ENCODE data around the gene SLC7A5.
"Not testable (repeated sequence)": the region's sequence is repeated elsewhere in the genome, so short reads cannot be mapped to it uniquely, and the experiment has no call there.

SLC7A5 gene

DNA sequence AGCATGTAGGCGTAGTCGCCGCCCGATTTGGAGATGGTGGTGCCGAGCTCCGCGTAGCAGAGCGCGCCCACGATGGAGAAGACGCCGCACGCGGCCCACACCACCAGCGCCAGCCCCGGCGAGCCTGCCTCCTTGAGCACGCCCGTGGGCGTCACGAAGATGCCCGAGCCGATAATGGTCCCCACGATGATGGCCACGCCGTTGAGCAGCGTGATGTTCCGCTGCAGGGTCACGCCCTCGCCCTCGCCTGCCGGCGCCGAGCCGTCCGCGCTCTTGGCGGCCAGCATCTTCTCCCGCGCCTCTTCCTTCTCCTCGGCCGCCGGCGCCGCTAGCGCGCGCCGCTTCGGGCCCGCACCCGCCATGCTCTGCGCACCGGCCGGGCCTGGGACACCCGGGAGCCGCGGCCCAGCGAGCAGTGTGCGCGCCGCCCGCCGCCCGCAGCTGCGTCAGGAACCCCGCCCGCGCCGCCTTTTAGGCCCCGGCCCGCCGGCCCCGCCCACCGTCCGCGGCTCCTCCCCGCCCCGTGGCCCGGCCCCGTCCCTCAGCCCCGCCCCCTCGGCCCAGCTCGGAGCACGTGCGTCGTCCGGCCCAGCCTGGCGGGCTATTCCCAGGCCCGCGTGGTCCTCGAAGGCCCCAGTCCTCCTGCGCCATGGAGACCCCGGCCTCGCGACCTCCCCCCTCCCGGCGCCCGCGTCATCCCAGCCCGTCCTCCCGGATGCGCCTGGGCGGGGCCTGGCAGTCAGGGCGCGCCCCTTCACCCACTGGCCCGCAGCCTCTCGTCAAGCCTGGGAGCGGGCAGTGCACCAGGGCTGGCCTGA is at the start of gene SLC7A5:
SLC7A5 (minus strand) TSS at position 447 of the 818 bp plus-strand sequence; CDS start at position 362, 85 bp downstream.
- H3K9me3 ChIP-seq (ENCODE audit: control insufficient read depth, insufficient read depth, low read length); H3K9ac ChIP-seq (ENCODE audit: low read depth, low read length); H3K36me3 ChIP-seq (ENCODE audit: control insufficient read depth, insufficient read depth, low read length): not testable (repeated sequence)
- H3K4me1 ChIP-seq (ENCODE audit: control insufficient read depth, insufficient read depth, low read length): peaks cover 11% of the 10 kb centered on the region
- H3K27me3 ChIP-seq (ENCODE audit: control insufficient read depth, insufficient read depth, low read length): peaks cover 29% of the 10 kb centered on the region
- H3K4me3 ChIP-seq (ENCODE audit: low read depth, low read length): peak within 1 kb of the TSS; percentile 62

- Histone ChIP-seq H3K4me3 (ENCODE audit: low read depth, low read length) (no peak overlapping the region), H3K9me3 (ENCODE audit: control insufficient read depth, insufficient read depth, low read length) (no peaks in the 10 kb centered on the region), H3K36me3 (ENCODE audit: control insufficient read depth, insufficient read depth, low read length) (no peaks in the 10 kb centered on the region), H3K9ac (ENCODE audit: low read depth, low read length) (no peak overlapping the region), H3K27me3 (ENCODE audit: control insufficient read depth, insufficient read depth, low read length) (no peaks in the 10 kb centered on the region), H3K4me1 (ENCODE audit: control insufficient read depth, insufficient read depth, low read length) (no peaks in the 10 kb centered on the region)
Measured at GRCh38 chr16:87918338-87918737, 49.0 kb upstream of the SLC7A5 start.

DNA sequence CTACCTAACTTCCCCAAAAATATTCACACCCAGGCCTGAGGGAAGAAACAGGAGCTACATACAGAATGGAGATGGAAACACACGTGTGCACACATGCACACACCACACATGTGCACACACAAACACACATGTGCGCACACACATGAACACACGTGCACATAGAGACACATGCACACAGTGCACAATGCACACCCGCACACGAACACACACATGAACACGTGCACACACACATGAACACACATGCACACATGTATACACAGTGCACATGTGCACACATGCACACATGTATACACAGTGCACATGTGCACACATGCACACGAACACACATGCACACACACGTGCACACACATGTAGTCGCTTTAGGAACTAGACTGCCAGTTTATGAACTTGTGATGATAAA is 48.2 kb upstream of the SLC7A5 start:
- Histone ChIP-seq H3K9ac (ENCODE audit: low read depth, low read length) (no peak overlapping the region), H3K4me3 (ENCODE audit: low read depth, low read length) (no peak overlapping the region), H3K4me1 (ENCODE audit: control insufficient read depth, insufficient read depth, low read length) (no peaks in the 10 kb centered on the region), H3K36me3 (ENCODE audit: control insufficient read depth, insufficient read depth, low read length) (no peaks in the 10 kb centered on the region), H3K27me3 (ENCODE audit: control insufficient read depth, insufficient read depth, low read length) (no peaks in the 10 kb centered on the region), H3K9me3 (ENCODE audit: control insufficient read depth, insufficient read depth, low read length) (no peaks in the 10 kb centered on the region)

GRCh38 chr16:87914812-87915211 is 45.5 kb upstream of the SLC7A5 start:
- H3K27me3 ChIP-seq (ENCODE audit: control insufficient read depth, insufficient read depth, low read length): no peaks in the 10 kb centered on the region
- no peaks in the 10 kb centered on the region for H3K9me3 ChIP-seq (ENCODE audit: control insufficient read depth, insufficient read depth, low read length)
- no peaks in the 10 kb centered on the region for H3K4me1 ChIP-seq (ENCODE audit: control insufficient read depth, insufficient read depth, low read length)
- no peaks in the 10 kb centered on the region for H3K36me3 ChIP-seq (ENCODE audit: control insufficient read depth, insufficient read depth, low read length)
- H3K9ac ChIP-seq (ENCODE audit: low read depth, low read length): no peak overlapping the region
- H3K4me3 ChIP-seq (ENCODE audit: low read depth, low read length): no peak overlapping the region

DNA sequence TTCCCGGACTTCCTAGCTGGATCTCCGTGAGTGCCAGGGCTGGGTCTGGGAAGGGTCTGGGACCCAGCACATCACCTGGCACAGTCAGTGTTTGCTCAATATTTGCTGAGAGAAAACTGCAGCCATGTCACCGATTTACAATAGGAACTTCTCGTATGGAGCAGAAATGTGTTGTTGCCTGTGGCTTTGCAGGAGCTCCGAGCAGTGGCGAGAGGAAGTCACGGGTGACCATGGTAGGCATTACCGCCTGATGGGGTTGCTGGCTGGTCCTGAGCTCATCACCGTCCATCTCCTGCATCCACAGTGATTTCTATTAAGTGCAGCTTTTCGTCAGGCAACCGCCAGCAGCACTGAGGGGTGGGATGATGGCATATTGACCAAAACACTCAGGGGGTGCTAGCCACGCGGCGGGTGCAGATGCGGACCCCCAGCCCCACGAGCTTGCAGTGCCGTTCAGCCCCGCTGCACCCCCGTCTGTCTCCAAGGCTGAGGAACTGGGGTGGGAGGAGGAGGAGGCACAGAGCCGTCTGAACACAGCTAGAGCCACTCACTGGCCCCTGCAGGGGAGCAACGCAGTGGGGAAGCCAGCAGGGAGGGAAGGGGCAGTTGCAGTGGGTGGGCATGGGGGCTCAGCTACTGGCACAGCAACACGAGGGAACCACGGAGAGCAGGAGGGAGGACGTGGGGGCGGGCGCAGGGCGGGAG is 44.9 kb upstream of the SLC7A5 start:
- H3K27me3 ChIP-seq (ENCODE audit: control insufficient read depth, insufficient read depth, low read length); H3K36me3 ChIP-seq (ENCODE audit: control insufficient read depth, insufficient read depth, low read length); H3K4me1 ChIP-seq (ENCODE audit: control insufficient read depth, insufficient read depth, low read length); H3K9me3 ChIP-seq (ENCODE audit: control insufficient read depth, insufficient read depth, low read length); H3K9ac ChIP-seq (ENCODE audit: low read depth, low read length); H3K4me3 ChIP-seq (ENCODE audit: low read depth, low read length): not testable (repeated sequence)

GRCh38 chr16:87912691-87913090 is 43.4 kb upstream of the SLC7A5 start:
- H3K4me1 ChIP-seq (ENCODE audit: control insufficient read depth, insufficient read depth, low read length); H3K27me3 ChIP-seq (ENCODE audit: control insufficient read depth, insufficient read depth, low read length); H3K9me3 ChIP-seq (ENCODE audit: control insufficient read depth, insufficient read depth, low read length); H3K4me3 ChIP-seq (ENCODE audit: low read depth, low read length); H3K9ac ChIP-seq (ENCODE audit: low read depth, low read length); H3K36me3 ChIP-seq (ENCODE audit: control insufficient read depth, insufficient read depth, low read length): not testable (repeated sequence)

DNA sequence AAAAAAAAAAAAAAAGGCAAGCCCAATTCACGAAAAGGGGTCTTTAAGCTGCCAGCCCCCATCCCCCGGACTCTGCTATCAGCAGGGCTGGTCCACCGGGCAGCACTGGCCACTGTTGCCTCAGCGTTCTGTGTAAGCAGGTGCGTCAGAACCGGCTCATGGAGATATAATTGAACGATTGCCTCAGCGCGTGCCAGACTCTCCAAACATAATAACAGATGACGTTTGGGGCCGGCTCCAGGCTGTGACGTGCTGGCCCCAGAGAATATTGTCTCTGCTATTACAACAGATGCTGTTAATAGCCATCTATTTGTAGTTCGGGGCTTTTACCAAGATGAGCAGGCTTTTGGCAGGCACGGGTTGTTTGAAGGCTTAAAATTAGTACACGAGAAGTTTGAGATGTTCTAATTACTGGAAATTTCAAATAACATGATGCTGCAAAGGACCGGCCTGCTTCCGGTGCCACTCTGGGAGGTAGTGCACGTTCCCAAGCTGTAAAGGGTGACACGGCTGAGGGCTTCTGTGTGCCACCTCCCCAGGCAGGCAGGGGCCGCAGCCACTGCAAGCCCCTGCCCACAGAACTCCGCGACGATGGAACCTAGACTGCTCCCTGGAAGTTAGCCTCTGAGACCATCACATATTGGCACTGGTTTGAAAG is 41.9 kb upstream of the SLC7A5 start:
- H3K4me1 ChIP-seq (ENCODE audit: control insufficient read depth, insufficient read depth, low read length); H3K4me3 ChIP-seq (ENCODE audit: low read depth, low read length); H3K9me3 ChIP-seq (ENCODE audit: control insufficient read depth, insufficient read depth, low read length); H3K36me3 ChIP-seq (ENCODE audit: control insufficient read depth, insufficient read depth, low read length); H3K9ac ChIP-seq (ENCODE audit: low read depth, low read length); H3K27me3 ChIP-seq (ENCODE audit: control insufficient read depth, insufficient read depth, low read length): not testable (repeated sequence)

- H3K36me3 ChIP-seq (ENCODE audit: control insufficient read depth, insufficient read depth, low read length); H3K4me3 ChIP-seq (ENCODE audit: low read depth, low read length); H3K9ac ChIP-seq (ENCODE audit: low read depth, low read length); H3K9me3 ChIP-seq (ENCODE audit: control insufficient read depth, insufficient read depth, low read length); H3K4me1 ChIP-seq (ENCODE audit: control insufficient read depth, insufficient read depth, low read length); H3K27me3 ChIP-seq (ENCODE audit: control insufficient read depth, insufficient read depth, low read length): not testable (repeated sequence)
Measured at GRCh38 chr16:87909203-87909935, 40.1 kb upstream of the SLC7A5 start.

DNA sequence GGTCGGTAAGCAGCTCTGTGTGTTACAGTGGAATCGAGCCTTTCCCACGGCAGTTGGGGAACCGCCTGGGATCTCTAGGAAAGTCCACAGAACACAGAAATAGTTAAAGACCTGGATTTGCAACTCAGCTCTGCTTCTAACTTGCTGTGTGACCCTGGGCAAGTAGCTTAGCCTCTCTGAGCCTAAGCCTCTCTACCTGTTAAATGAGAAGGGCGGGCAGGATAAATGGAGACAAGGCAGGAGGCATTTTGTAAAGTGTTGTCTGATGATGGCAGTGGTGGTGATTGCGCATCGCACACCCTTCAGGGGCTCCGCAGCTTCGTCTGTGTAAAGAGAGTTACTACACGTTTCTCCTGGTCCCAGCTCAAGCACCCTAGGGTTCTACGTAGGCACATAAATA is 38.8 kb upstream of the SLC7A5 start:
- not testable (repeated sequence) for H3K27me3 ChIP-seq (ENCODE audit: control insufficient read depth, insufficient read depth, low read length); H3K36me3 ChIP-seq (ENCODE audit: control insufficient read depth, insufficient read depth, low read length); H3K4me1 ChIP-seq (ENCODE audit: control insufficient read depth, insufficient read depth, low read length); H3K9ac ChIP-seq (ENCODE audit: low read depth, low read length); H3K4me3 ChIP-seq (ENCODE audit: low read depth, low read length); H3K9me3 ChIP-seq (ENCODE audit: control insufficient read depth, insufficient read depth, low read length)

- not testable (repeated sequence) for H3K27me3 ChIP-seq (ENCODE audit: control insufficient read depth, insufficient read depth, low read length); H3K4me3 ChIP-seq (ENCODE audit: low read depth, low read length); H3K9ac ChIP-seq (ENCODE audit: low read depth, low read length); H3K36me3 ChIP-seq (ENCODE audit: control insufficient read depth, insufficient read depth, low read length); H3K4me1 ChIP-seq (ENCODE audit: control insufficient read depth, insufficient read depth, low read length); H3K9me3 ChIP-seq (ENCODE audit: control insufficient read depth, insufficient read depth, low read length)
Measured at GRCh38 chr16:87905521-87905920, 36.2 kb upstream of the SLC7A5 start.

DNA sequence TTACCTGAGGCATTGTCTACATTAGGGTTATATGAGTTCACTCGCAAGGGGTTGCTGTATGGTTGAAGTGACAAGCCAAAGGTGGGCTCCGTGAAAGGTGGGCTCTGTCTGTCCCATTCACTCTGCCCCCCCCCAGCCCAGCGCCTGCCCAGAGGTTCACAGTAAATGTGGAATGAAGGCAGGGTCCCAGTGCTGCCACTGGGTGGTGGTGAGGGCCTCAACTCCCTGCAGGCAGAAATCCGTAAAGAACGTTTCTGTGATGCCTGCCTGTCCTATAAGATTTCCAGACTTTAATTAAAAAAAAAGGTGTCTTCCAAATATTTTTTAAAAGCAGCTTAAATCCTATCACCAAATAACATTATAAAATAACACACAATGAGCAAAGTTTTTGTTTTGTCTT is 35.7 kb upstream of the SLC7A5 start:
- not testable (repeated sequence) for H3K4me1 ChIP-seq (ENCODE audit: control insufficient read depth, insufficient read depth, low read length); H3K9ac ChIP-seq (ENCODE audit: low read depth, low read length); H3K4me3 ChIP-seq (ENCODE audit: low read depth, low read length); H3K36me3 ChIP-seq (ENCODE audit: control insufficient read depth, insufficient read depth, low read length); H3K27me3 ChIP-seq (ENCODE audit: control insufficient read depth, insufficient read depth, low read length); H3K9me3 ChIP-seq (ENCODE audit: control insufficient read depth, insufficient read depth, low read length)
